HG03432 (cell line): ENCODE measurements around the gene PARS2.

Experiments
- ATAC-seq: cut with Tn5 transposase; IDR thresholded peaks from one replicate; pipeline ENCODE4 v1.9.1; 2021; ENCODE audit warnings: mild to moderate bottlenecking, moderate library complexity; ENCODE audit not compliant: unreplicated experiment

PARS2 gene

DNA sequence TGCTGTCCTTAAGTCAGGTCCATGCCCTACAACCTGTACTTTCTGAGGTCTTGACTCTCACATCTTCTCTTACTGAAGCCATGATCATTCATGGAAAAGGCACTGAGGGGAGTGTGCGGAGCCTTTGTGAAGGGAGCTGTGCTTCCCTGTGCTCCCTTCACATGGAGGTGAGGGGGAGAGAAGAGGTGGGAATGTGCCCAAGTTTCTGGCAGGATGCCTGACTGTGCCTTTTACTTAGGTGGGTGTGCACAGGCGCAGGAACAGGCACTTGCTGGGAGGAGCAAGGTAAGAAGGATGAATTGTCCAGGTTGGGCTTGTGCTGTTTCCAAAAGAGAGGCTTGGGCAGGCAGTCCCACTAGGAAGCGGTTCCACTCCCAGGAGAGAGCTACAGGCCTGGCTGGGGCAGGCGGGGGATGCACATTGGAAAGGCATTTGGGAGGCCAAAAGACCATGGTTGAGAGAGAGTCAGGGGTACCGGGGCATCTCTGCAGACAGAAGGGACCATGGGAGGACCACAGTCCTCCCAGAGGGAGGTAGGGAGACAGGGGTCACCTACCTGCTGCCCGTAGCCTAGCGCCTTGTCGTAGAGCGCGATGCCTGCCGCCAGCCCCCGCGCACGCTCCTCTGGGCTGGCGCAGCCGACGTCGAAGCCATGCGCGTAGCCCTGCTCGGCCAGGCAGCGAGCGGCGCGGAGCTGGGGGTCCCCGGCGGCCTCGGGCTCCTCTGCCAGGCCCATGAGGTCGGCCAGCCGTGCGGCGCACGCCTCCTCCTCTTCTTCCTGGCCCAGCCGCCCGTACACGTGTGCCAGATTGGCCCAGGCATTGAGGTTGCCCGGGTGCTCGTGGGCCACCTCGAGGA lies 35.9 kb upstream of the PARS2 start:
- no peak for ATAC-seq

DNA sequence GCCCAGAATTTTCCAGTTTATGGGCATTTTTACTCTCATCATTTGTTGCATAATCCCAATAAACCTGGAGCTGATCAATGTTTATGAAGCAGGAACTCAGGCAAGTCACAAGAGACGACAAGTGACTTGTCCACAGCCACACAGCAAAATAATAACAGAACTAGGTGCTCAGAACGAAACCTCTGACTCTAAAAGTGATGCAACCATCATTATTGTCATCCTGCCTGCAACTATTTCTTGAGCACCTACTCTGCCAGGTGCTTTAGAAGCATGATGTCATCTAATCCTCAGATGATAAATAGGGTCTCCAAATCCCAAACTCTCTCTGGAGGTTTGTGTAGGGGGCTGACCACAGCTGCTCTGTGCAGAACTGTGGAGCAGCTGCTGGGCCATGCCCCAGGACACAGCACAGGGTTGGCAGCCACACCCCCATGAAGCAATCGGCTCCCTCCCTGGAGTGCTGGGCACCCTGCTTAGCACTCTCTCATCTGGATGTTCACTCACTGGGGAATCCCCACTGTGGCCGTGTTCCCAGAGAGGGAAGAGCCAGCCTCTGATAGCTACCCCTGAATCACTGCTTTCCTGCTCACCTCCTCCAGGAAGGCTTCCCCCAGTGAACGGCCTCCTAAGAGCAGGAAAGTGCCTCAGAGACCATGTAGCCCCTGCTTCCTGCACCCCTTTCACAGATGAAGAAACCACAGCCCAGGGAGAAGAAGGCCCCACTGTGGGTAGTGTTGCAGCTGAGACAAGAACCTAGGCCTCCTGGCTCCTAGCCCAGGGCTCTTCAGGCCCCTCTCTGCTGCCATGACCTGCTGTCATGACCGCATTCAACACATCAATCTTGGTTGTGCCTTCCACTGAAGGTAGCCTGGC lies 34.7 kb upstream of the PARS2 start:
- ATAC-seq, result peak; percentile 42

DNA sequence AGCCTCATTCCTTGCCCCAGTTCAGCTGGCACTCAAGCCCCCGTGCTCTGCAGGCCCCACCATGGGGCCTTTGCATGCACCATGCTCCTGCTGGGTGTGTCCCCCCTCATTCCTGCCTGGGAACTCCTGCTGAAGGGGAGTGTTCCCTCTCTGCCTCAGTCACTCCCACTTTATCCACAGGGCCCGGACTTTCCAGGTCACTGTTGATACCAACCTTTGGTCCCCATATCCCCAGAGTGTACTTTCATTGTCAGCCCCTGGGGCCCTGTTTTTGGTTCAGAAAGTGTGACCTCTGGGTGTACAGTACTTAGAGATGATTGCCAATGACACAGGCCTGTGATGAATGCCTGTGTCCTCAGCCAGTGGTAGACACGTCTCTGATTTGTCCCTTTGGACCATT lies 33.9 kb upstream of the PARS2 start:
- no peak for ATAC-seq

DNA sequence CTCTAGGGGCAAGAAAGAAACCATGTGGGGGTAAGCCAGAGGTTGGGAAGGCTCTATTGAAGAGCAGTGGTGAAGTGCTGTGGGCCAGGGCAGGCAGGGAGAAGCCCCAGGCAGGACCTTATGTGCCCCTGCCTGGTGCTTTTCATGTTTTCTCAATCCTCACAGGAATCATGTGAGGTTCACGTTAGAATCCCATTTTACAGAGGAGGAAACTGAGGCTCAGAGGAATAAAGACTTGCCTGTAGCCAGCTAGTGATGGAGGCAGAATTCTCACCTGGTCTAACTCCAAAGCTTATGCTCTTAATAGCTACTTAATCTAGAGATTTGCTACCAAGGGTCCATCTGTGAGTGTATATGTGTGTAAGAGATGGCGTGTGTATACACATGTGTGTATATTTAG lies 32.6 kb upstream of the PARS2 start:
- ATAC-seq, result no peak

DNA sequence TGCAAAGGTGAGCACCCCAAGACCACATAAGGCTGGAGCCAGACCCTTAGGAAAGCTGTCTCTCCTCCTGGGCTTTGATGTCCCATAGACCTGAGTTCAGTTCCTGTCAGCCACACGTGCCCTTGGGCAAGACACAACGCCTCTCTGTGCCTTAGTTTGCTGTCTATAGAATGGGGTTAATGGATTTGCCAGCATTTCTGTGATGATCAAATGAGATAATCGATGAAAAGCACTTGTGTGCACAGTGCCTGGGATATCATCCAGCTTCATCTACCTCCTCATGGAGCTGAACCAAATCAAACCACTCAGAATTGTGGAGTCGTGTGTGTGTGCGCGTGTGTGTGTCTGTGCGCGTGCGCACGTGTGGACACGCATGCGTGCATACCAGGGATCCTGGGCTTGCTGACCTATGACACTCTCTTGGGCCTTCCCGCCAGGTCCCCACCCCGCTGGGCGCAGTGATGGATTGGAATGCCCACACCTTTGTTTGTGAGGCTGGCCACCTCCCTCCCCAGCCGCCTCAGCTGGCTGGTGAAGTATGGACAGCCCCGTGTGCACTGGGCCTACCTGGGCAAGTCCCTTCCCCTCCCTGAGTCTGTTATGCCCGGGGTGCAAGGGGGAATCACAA lies 31.6 kb upstream of the PARS2 start:
- no peak for ATAC-seq

DNA sequence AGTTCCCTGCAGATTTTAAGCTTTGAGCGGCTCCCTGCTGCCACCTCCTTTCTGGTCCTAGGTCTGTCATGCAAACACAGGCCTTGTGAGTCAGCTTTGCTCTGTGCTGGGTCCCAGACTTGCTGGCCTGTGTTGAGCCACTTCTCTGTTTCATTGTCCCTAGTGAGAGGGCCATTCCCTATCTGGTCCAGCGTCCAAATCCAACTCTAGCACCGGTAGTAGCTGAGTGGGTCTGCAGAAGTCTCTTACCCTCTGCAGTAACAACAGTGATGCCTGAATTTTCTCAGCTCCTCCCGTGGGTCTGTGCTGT lies 31.0 kb upstream of the PARS2 start:
- ATAC-seq, result no peak

DNA sequence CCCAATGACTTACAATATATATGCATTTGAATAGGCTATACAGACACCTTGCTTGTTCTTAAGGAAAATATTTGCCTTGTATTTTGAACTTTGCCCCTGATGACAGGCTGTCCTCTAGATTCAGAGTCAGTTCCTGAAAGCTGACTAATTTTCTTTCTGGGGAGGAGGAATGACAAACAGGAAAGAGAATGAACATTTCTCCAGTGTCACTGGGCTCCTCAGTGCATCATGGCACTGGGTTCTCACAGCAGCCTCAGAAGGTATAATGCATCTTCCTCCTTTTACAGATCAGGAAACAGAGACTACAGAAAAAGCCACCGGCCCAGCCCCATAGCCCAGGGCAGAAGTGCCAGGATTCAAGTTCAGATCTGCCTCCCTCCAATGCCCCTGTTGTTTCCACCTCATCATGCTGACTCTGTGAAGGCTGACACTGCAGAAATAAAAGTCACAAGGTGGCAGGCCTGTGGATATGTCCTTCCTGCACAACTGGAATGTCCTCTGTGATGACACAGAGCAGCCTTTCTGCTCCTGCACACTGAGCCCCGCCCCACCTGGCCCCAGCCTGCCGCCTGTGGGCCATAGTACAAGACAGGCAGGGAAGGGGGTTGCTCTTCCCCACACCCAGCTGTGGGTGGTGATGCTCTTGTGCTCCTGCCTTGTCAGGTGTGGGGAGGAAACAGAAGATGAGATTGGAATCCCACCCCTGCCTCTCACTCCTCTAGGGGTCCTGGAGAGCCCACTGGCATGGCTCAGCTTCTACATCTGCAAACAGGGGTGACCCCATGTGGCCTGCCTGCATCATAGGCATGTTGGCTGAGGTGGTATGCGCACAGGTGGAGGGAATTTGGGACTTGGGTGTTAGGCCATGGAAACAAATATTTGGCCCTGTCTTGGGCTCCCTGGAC lies 30.4 kb upstream of the PARS2 start:
- no peak for ATAC-seq

DNA sequence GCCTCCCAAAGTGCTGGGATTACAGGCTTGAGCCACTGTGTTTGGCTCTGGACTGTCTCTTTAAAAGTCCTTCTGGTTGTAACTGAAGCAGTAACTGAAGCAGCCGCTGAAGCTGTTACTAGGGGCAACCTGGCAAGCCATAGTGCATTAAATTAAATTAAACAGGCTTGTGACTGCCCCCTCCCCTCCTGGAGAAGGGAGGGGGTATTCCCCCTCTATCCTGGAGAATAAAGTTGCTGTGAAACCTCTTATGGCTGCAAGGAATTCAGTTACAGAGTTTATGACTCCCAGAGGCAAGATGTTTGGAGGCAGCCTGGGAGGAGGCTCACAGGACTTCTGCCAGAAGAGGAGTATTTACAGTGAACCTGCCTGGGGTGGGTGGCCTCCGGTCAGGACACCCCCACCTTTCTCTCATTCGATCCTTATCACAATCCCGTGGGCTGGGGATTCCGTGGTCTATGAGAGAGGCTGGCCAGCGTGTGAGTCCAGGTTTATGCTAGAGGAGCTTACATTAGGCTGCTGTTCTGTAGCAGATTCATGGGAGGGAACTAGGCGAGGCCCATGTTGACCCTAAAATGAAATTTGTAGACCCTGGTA lies 28.5 kb upstream of the PARS2 start:
- ATAC-seq, result no peak

DNA sequence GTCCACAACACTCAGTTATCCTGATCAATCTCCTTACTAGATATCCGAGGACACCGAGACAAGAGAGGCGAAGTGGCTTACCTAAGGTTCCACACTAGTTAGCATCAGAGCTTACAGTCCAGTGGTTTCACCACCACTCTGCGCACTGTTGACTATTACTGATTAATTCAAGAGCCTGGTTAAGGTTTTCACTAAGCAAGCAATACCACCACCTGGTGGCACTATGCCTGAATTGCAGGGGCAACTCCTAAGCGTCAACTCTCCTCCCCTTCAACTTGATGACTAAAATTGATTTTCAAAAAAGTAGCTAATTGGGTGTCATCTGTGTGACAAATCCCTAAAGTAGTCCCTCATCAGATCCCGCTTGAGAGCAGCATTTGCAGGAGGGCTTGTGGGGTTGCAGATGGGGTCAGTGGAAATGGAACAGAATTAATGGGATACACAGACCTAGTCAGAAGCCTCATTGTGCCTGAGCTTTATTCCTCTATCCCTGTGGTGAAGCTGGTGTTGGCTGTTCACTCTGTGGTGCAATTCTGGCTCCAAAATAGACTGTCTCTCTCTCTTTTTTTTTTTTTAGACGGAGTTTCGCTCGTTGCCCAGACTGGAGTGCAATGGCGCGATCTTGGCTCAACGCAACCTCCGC lies 27.7 kb upstream of the PARS2 start:
- ATAC-seq, result no peak

DNA sequence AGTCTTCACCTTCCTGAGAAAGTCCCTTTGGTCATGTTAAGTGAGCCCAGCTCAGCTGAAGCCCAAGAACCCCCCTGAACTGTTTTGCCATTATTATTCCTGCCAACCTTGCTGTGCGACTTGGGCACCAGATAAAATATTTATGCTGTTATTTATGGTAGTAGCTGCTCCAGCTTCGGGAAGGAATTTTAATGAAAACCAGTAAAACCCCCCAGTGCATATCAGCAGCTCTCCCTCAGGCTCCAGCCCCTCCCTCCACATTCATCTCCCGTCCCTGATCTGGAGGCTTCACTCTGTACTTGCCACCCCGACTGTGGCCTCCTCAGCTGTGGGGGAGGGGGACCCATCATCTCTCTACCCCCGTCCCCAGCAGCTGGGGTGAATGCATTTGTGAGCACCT lies 24.1 kb upstream of the PARS2 start:
- ATAC-seq, result no peak

DNA sequence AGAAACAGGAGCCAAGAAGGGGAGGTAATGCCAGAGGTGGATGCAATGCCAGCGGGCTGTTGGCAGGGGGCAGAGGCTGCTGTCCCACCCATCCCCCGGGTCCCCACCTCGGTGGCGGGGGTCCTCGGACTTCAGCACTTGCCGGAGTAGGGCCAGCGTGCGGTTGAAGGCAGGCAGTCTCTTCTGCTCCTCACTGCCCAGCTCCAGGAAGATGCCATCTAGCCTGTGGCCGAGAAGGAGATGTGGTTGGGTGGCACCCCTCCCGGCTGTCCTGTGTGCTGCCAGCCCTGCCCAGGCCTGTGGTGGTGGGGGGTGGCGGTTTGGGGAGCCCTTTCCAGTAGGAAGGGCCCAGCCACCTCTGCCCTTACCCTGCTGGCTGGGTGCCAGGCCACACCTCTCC lies 23.3 kb upstream of the PARS2 start:
- ATAC-seq, result no peak

DNA sequence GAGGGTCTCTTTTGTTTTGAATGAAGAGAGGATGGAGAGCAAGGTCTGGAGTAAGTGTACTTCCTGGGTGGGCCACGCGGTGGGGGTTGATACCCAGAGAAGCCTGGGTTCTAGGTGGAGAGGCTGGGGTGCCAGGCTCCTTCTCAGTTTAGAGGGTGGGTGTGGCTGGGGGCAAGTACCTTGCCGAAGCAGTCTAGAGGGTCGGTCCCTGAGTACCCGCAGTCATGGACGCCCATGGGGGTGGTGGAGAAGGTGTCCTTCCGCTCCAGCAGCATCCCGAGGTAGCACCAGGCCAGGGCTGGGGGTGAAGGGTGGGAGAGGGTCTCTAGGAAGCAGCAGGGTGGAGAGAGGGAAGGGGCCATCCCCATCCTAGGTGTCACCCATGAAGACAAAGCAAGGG lies 22.5 kb upstream of the PARS2 start:
- ATAC-seq, result no peak

DNA sequence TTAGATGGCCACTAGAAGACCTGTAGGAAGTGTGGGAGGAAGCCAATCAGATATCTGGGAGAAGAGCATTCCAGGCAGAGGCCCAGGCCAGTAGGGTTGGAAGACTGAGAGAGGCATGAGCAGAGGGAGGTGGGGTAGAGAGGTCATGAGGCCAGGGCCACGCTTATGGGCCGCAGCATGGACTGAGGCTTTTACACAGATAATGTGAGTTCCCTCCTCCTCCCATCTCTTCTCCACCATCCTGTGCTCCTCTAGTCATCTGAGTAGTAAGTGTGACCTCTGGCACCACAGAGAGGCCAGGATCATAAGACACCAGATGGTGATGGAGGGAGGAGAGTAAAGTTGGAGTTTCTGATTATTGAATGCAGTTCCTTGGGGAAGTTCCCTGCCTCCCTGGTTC lies 19.7 kb upstream of the PARS2 start:
- ATAC-seq, result no peak

DNA sequence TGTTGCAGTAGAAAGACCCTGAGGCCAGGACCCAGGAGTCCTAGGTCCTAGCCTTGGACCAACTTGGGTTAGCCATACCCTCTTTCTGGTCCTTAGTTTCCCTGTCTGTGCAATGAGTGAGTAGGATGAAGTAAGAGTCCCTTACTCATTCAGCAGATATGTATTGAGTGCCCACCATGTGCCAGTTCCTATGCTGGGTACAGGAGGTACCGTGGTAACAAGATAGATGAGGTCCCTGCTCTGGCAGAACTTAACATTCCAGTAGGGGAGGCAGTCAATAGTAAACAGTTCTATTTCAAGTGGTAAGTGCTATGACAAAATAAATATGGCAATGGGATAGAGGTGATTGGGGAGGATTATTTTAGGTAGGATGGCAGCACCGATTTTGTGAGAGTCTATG lies 18.3 kb upstream of the PARS2 start:
- ATAC-seq, result no peak

DNA sequence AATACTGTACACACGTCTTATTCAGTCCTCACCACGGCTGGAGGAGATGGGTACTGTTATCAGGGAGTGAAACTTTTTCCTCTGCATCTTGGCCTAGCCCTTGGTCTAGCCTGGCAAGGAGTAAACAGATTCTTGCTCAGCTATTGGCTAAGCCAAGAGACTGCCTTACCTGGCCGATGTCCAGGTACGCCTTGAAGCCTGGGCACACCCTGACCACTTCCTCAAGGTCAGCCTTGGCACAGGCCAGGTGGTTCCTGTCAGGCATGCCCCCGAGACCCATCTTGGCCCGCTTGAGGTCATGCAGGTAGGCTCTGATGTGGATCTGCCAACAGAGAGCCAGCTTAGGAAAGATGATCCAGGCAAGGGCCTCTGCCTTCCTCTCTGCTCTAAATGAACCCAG lies 17.8 kb upstream of the PARS2 start:
- ATAC-seq, result no peak

DNA sequence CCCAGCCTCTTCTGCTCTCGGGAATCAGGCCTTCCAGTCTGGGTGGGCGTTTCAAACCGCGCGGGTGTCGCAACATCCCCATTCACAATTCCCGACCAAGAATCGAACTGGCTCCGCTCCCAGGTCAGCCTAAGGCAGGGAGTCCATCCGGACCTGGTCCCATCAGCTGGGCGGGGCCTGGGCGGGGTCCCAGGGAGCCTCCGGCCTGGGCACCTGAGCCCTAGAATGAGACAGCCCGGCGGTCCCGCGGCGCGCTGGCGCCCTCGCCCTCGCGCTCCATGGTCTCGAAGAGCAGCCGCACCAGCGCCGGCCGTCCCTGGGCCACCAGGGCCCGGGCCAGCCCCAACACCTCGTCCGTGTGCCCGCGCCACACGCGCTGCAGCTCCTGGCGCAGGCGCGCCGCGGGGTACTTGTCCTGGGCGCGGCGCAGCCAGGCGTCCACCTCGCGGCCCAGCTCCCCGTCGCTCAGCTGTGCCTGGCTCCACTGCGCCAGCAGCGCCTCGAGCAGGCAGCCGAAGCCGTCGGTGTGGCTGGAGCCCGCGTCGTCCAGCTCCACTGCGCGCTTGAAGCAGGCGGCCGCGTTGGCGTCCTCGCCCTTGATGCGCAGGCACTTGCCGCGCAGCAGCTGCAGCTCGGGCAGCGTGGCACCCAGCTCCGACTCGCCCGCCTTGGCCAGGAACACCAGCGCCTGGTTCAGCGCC lies 16.9 kb upstream of the PARS2 start:
- ATAC-seq, result no peak

DNA sequence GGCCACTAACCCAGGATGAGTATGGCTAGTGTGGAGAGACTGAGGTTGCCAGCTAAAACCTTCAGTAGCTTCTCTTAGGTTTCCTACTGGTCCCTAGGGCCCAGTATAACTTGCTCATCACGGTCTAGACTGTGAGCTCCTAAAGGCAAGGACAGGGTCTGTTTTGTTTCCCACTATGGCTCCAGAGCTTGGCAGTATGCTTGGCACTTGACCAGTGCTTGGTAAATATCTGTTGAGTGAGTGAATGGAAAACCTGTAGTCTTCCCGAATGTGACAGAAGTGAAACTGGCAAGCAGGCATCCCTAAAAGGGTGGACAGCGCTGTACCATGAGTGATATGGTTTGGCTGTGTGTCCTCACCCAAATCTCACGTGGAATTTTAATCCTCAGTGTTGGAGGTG lies 13.1 kb upstream of the PARS2 start:
- no peak for ATAC-seq

DNA sequence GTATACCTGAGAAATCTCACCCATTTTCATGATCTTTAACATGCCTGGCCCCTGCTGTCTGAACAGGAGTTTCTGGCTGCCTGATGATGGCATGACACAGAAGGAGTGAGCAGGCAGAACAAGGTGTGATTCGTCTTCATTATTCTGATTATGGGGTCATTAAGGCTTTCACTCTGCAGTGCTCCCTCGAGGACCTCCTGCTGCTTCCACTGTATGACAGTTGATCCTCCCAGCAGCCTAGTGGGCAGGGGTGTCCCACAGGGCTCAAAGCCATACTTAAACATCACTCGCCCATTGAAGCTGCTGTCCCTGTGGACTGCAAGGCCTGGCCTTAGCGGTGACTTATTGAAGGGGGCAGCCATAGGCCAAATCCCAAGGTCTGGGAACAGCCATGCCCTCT lies 12.7 kb upstream of the PARS2 start:
- ATAC-seq, result no peak
